ENCODE measurements around the gene NSMF.

The NSMF gene

DNA sequence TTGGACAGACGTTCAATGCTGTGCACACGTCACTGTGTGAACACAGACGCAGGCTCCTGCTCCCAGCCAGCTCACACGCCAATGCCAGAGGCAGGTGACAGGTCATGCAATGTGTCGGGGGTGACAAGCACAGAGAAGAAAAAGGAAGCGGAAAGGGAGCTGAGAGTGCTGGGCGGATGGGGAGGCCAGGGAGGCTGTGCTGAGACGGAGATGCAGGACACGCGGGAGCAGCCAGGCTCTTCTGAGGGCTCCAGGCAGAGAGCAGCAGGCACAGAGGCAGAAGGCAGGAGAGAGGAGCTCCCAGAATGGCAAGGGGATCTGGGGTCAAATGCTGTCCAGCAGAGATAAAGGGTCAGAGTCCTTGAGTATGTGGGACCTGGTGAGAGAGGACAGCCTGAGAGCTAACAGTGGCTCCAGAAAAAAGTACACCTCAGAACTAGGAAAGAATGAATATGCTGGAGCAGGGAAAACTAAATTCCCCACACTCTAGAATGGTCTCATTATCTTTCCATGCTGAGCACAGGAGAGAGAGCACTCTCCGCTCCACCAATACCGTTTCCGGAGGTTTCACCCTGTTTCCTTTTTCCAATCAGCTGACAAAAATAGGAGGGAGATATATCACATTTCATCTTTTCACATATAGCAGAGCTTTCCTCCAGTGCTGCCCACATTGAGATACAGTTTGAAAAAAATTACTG, 32.8 kb upstream of the NSMF start:
- DNase-seq (ENCODE audit: low read depth) = no peak

DNA sequence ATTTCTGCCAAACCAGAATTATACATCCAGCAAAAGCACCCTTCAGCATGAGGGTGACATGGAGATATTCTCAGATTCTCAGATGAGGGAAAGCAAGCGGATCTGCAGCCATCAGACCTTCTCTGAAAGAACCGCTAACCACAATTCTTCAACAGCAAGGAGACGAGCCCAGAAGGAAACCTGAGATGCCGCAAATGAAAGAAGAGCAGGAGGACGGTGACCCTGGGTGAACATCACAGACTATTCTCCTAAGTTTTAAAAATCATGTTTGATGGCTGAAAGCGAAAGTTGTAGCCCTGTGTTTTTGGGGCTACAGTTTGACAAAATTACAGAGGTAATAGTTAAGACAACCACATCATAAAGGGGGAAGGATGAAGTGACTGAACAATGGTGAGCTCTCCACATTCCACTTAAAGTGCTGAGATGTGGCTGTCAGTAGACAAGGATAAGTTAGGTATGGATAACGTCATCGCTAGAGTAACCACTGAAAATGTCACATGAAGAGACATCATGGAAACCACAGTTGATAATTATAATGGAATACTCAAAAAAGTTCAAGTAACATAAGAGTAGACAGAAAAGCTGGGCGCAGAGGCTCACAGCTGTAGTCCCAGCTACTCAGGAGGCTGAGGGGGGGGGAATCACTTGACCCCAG, 31.5 kb upstream of the NSMF start:
- no peak for DNase-seq (ENCODE audit: low read depth)

- no peak for DNase-seq (ENCODE audit: low read depth)
Observed at GRCh38 chr9:137488906-137489305, 29.8 kb upstream of the NSMF start.

DNA sequence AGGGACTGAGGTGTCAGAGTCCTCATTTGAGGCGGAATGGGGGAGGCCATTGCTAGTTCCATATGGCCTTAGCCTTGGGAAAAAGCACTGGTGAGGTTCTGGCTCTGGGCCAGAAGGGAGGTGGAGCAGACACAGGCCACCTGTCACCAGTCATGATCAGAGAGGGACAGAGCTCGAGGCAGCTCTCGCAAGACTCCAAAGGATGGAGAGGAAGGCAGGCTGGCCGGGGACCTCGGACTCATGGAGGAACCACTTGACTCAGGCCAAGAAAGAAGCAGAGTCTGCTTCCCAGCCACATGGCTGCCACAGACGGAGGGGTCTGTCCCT, 29.2 kb upstream of the NSMF start:
- DNase-seq (ENCODE audit: low read depth) = no peak

DNA sequence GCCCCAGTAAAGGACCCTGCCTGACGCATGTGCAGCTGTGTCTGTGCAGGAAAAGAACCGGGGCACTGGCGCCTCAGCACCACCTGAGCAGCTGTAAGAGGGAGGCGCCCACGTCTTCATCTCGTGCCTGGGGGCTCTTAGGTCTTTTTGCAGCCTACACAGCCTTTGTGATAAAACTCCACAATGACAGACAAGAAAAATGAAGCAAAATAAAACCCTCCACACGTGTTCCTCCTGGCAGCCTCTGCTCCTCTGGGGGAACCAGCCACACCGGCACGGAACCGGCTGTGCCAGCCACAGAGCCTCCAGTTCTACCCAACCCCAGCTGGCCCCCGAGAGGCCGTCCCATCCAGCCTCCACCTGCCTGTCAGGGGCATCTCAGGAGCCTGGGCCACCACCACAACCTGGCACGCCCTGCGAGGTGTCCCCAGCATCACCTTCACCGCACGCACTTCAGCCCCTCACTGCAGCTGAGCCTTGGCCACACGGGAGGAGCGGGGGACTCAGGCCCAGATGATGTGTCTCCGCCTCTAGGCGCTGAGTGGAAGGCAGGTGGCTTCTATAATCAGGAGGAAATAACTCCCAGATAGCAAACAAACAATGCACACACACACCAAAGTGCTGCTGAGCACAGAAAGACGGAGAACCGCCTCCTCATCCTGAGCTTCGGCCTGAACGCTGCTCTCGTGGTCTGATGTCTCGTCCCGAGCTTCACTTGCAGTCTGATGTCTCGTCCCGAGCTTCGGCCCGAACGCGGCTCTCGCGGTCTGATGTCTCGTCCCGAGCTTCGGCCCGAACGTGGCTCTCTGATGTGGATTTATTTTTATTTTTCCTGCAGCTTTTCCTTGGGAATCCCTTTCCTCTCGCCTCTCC, 28.6 kb upstream of the NSMF start:
- no peak for DNase-seq (ENCODE audit: low read depth)

DNA sequence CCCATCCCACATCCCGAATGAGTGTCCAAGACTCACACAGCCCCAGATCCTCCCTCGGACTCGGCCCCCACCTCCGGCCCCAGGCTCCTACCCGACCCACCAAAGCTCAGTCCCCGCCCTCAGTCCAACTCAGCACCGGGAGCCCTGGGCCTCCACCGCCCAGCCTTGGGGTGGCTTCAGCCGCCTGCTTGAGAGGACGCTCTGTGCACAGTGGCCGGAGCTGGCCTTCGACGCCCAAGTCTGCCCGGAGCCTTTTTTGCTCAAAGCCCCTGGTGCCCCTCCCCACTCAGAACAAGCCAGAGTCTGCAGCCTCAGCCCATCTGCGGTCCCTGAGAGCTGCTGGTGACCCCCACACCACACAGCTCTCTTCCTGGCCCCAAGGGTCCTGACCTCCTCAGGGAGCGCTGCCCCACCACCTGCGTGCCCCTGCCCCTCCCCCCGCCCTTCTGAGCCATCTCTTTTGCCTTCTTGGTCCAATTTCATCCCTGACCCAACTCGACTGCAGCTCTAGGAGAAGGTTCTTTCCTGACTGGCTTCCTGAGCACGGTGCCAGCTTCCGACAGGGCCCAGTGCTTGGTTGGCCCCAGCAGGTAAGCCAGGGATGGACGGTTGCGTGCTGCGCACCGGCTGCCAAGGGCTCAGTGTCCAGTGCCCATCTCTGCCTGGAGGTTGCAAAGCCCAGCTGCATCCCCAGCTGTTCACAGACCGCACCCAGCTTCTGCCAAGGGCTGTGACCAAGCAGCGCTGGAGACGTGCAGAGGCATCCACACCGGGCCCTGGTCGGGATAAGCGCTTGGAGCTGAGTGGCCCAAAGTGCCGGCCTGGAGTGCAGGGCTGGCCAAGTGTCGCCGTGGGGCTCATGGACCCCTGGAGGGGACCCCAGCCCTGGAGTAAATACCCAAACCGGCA, 27.7 kb upstream of the NSMF start:
- no peak for DNase-seq (ENCODE audit: low read depth)

DNA sequence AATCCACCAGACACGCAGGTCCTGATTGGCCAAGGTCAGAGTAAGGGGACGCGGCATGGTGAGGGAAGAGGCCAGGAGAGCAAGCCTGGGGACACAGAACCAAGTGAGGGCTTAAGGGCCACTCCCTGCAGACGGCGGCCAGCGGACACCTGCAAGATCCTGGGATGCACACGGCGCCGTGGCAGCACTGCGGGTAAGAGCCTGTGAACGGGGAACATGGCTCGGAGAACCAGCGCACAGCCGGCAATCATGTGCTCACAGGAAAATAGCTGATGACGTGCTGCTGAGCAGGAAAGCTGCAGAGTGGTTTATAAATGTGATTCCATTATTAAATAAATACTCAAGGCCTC, 27.0 kb upstream of the NSMF start:
- no peak for DNase-seq (ENCODE audit: low read depth)

DNA sequence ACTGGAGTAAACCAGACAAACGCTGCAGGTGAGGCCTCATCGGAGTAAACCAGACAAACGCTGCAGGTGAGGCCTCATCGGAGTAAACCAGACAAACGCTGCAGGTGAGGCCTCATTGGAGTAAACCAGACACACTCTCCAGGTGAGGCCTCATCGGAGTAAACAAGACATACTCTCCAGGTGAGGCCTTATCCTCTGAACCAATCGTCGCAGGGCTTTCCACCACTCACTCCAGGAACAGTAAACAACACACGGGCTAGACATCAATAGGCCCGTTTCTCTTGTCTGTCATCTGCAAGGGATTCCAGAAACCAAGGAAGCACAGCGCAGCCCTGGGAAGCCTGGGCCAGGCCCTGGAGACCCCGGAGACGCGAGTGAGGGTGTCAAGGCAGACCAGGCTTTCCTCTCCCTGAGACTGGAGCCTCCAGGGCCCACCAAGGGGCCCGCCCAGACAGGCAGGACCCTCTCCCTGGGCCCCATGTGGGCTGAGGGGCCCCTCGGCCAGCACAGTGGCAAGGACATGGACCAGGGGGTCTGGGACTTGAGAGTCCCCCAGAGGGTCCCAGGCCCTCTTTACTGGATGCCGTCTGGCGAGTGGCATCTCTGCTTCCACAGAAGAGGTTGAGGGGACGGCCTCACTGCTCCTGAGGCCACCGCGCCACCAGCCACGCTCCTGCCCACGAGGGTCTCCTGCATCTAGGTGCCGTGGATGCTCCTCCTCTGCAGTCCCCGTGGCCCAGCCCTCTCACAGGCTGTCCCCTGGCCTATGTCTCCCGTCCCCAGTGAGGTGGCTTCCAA, 26.4 kb upstream of the NSMF start:
- DNase-seq (ENCODE audit: low read depth) = no peak

DNA sequence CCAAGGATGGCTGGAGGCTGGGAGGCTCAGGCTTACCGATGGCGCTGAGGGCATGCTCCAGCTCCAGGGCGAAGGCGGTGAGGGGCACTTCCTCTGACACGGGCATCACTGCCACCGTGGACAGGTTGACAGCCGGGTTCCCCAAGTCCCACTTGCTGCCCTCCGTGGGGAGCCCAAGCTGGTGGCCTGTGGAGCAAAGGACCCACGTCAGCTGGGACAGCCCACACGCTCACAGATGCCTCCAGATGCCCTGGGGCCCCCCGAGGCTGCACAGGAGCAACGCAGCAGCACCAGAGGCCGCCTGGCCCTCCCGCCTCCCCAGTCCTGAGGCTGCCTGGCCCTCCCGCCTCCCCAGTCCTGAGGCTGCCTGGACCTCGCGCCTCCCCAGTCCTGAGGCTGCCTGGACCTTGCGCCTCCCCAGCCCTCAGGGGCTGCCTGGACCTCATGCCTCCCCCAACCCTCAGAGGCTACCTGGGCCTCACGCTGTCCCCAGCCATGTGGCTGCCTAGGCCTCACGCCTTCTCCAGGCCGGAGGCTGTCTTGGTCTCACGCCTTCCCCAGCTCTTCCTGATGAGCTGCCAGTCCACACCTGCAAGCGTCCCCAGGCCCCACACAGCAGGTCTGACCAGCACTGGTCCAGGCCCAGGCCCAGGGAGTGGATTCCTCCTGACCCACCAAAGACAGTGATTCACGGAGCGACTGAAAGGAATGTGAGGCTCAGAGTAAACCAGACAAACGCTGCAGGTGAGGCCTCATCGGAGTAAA, 25.6 kb upstream of the NSMF start:
- no peak for DNase-seq (ENCODE audit: low read depth)

DNA sequence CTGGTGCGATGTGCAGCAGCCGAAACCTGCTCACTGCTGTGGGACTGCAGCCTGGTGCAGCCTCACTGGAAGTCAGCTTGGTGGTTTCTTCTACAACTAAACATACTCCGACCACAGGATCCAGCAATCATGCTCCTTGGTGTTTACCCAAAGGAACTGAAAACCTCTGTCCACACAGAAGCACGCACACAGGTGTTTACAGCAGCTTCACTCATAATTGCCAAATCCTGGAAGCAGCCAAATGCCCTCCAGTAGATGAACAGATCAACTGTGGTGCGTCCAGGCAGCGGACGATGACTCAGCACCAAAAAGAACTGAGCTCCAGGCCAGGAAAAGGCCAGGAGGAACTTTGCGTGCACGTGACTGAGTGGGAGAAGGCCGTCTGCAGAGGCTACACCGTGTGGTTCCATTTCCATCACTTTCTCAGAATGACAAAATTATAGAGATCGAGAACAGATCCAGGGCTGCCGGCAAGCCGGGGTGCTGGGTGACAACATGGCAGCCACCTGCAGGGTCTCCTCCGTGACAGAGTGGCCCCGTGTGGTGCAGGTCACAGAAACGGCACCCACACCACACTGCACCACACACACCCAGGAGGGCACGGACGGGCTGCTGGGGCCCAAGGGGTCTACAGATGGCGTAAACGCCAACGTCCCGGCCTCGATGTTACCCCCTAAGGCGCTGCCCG, 23.1 kb upstream of the NSMF start:
- DNase-seq (ENCODE audit: low read depth) = peak; percentile 86

- no peak for DNase-seq (ENCODE audit: low read depth)
Observed at GRCh38 chr9:137480686-137481683, 21.9 kb upstream of the NSMF start.

GRCh38 chr9:137479892-137480685, 21.0 kb upstream of the NSMF start:
- DNase-seq (ENCODE audit: low read depth) = no peak

- peak; percentile 36 for DNase-seq (ENCODE audit: low read depth)
Observed at GRCh38 chr9:137478962-137479861, 20.1 kb upstream of the NSMF start.

GRCh38 chr9:137478613-137478961, 19.5 kb upstream of the NSMF start:
- DNase-seq (ENCODE audit: low read depth) = no peak

DNA sequence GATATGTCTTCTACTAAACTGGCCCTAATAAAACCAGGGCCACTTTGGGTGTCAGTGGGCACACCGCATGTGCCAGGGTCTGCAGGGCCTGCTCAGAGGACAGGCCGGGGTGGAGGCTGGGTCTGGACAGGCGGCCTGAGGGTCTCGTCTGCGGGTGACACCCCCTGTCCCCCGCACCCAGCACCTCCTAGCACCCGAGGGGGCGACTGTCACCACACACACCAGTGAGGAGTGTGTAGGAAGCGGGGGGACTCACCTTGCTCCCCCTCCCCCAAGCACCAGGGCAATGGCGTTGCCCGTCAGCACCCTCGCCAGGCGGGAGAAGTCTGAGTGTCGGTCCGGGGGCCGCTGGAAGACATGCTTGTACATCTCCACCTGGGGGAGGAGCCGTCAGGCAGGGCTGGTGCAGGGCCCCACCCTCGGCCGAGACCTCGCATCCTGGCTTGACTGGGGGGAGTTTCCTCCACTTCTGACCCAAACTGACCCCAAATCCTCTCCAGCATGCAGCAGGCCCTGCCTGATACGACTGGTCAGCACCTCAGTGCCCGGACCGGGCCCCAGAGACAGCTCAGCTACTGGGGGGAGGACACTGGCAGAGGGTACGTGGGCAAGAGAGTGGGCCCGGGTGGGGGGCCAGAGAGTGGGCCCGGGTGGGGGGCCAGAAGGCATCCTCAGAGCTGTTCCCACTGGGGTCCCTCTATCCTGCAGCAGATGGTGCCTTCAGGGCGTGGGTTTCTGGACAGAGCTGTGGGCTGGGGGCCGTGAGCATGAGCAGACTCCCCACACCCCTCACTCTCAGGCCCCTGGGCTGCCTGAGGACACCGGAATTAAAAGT, 18.9 kb upstream of the NSMF start:
- no peak for DNase-seq (ENCODE audit: low read depth)

GRCh38 chr9:137476856-137477255, 17.7 kb upstream of the NSMF start:
- no peak for DNase-seq (ENCODE audit: low read depth)

All from ELR (cell line).